ENCODE results near the gene CHRD. TPM values are rescaled to one million over a fixed set of nuclear protein-coding genes. Genes with fewer than 3 reads are reported as not detected.
"Not testable (repeated sequence)": the region's sequence is repeated elsewhere in the genome, so short reads cannot be mapped to it uniquely, and the experiment has no call there.

The CHRD gene
- polyA plus RNA-seq, 4 donors = 12.4 to 17.2 (median 14.5) TPM

DNA sequence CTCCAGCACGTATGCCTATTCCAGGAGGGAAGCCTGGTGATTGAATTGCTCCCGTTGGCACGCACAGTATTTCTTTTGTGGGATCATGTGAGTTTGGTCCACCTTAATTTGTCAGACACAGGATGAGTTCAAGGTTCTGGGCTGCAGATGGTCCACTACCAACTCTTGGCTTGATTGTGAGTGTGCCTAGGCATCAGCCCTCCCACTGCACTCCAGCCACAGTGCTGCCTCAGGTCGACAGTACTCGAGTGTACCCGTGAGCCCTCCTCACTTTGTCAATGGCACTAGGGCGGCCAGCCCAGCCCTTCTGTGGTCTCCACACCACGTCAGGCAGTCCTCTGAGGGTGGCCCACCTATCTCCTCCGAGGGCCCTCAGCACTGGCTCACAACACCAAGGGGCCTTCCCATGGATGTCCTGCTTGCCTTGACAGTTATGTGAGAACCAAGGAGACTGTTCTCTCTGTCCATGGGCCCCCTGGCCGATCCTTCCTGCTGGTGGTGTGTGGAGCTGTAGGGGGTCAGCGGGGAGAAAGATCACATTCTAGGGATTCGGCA is 30.2 kb downstream of the CHRD start:
- DNase-seq (ENCODE audit: low read depth in 4 of 4, low spot score in 3 of 4) = no peak

DNA sequence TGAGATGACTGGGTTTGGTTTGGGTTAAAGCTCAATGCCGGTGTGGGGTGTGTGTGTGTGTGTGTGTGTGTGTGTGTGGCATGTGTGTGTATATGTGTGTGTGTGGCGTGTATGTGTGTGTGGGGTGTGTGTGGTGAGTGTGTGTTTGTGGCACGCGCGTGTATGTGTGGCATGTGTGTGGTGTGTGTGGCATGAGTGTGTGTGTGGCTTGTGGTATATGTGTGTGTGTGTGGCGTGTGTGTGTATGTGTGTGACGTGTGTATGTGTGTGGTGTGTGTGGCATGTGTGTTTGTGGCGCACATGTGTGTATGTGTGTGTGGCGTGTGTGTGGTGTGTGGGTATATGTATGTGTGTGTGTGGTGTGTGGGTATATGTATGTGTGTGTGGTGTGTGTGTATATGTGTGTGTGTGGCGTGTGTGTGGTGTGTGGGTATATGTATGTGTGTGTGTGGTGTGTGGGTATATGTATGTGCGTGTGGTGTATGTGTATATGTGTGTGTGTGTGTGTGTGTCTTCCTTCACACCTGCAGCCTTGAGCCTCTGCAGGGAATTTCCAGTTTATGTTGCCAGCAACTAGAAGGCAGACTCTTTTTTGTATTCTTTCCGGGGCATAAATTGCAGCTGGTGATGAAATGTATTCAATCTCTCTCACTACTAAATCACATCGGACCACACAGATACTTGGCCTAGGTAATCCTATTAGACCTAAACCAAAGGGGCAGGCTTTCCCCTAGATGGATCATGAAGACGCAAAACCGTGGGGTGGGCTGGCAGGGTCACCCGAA is 34.8 kb downstream of the CHRD start:
- DNase-seq (ENCODE audit: low read depth in 4 of 4, low spot score in 3 of 4) = no peak

DNA sequence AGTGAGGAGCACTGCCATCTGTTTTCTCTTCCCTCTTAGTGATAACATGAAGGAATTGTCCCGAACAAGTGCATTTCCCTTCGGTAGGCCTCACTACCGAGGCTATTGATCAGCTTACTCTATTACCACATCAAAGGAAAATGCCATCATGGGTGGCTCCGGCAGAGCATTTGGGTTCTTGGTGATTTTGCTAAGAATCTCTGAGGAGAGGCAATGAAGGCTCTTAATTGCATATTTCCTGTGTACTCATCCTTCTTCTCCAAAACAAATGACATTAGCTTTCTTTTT is 35.3 kb downstream of the CHRD start:
- no peak for DNase-seq (ENCODE audit: low read depth in 4 of 4, low spot score in 3 of 4)

DNA sequence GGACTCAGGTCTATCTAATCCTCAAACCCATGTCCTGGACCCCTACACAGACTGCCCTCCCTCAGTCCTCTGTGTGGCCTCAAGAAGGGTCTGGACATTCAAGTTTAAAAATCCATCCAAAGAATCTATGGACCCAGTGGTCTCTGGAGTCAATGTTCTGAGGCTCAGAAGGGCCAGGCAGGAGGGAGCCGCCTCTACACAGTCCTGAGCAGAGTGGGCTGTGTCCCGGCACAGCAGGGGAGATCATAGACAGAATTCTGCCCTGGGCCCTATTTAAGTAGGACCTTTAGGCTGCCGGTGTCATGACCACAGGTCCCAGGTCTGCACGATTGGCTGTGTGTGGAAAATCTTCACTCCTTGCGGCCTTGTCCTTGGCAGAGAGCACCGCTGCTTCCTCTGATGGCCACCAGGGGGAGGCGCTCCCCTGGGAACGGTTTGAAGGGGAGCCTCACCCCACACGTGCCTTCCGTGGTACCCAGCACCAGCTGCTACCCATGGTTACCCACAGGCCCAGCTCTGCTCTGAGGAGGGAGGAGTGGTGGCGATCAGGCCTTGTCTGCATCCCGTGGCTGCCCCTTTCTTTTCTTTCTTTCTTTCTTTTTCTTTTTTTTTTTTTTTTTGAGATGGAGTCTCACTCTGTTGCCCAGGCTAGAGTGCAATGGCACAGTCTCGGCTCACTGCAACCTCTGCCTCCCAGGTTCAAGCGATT is 37.9 kb downstream of the CHRD start:
- peak in 3 of 4 donors; percentile 16 to 22 (median 17) for DNase-seq (ENCODE audit: low read depth in 4 of 4, low spot score in 3 of 4)

DNA sequence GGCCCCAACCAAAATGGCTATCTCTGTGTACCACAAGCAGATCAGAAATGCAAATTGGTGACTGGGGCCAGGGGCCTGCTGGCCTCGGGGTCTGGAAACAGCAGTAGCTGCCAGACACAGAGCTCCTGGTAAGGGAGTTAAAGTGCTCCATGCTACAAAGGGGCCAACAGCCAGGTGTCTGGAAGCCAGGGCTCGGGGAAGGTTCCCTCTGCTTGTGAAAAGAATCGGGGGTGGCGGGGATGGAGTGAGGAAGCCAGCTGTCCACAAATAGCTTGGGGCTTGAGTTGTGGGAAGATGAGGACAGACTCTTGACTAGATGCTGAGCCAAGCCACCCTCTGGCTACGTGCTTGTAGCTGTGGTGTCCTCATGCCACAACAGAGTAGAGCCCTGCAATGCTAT is 39.3 kb downstream of the CHRD start:
- no peak for DNase-seq (ENCODE audit: low read depth in 4 of 4, low spot score in 3 of 4)

DNA sequence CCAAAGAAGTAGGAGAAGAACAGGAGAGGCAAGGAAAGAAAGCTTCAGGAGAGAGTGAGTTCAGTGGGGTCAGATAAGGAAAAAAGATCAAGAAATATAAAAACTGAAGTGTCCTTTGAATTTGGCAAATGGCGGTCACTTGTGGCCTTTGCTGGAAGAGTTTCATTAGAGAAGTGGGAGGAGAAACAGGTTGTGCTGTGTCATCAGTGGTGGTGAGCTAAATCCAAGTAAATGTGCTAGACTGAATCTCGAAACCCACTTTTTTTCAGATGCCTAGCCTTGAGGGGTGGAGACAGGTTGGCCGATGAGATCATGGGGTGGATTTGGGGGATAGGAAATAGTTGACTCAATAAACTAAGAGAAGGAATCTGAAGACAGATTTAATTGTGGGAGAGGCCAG is 43.7 kb downstream of the CHRD start:
- DNase-seq (ENCODE audit: low read depth in 4 of 4, low spot score in 3 of 4) = no peak

DNA sequence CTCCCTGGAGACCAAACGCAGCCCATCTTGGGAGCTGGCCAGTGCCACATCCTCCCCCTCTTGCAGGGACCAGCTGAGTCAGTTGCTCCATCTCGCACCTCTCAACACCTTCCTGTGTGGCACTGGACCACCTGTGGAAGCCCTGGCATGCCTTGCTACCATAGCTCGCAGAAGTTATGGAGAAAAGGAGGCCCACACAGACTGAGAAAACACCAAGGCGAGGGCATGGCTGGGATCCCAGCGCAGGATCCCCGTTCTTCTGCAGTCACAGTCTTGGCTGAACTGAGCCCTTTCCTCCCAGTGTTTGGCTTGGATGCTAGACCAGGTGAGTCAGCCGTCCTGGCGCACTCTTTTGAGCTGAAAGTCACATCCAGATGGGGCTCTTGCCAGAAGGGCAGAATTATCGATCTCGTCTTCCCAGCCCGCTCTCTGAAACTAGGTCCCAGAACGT is 46.9 kb downstream of the CHRD start:
- DNase-seq (ENCODE audit: low read depth in 4 of 4, low spot score in 3 of 4) = no peak

DNA sequence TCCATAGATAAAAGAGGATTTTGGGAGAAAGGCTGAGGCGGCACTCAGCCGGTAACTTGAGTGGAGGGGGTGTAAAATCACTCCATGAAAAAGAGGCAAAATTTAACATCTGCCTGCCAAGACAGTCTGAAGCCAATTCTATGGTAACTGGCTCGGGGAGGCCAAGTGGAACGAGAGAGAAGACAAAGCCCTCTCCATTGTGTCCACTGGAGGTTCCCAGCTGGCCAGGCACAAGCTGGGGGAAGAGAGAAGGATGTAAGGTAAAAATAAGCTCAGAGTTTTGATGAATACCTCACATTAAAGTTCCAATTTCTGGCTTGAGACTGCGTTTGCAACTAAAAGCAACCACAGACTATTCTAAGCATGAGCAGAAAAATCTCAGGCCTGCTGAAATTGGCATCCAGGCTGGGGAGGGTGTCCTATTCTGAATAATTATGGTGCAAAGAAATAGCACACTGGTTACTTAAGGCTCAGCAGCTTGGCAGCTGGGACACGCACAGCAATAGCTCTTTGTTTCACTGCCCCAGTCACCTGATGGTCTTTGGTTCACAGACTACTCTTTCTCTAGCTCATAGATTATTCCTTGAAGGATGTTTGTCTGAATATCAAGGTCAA is 48.8 kb downstream of the CHRD start:
- no peak for DNase-seq (ENCODE audit: low read depth in 4 of 4, low spot score in 3 of 4)

DNA sequence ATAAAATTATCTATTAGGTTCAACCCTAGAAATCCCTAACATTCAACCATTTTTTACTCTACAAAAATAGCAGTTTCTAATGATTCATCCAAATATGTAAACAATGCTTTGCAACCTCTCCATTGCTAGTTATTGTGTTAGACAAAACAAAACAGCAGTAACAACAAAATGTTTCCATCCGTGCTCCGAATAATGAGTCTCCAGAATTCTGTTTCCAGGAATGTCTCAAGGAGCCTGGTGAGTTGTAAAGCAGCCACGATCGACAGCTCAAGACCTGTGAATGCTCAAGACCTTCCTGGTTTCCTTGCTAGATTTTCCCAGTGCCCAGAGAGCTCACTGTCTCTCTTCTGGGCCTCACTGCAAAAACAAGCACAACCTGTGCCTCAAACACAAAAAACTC is 49.9 kb downstream of the CHRD start:
- DNase-seq (ENCODE audit: low read depth in 4 of 4, low spot score in 3 of 4) = no peak

DNA sequence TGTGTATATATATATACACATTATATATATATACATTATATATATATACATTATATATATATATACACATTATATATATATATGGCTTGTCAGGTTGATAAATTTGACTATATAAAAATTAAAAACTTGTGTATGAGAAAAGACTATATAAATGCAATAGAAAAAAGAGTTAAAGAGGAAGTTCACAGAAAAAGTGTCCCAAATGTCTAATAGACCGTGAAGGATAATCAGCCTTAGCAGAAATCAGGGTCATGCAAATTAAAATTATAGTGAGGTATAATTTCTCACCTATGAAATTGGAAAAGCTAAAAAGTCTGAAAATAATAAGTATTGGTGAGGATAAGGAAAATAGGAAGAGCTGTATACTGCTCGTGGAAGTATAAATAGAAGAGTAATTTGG is 51.1 kb downstream of the CHRD start:
- no peak for DNase-seq (ENCODE audit: low read depth in 4 of 4, low spot score in 3 of 4)

DNA sequence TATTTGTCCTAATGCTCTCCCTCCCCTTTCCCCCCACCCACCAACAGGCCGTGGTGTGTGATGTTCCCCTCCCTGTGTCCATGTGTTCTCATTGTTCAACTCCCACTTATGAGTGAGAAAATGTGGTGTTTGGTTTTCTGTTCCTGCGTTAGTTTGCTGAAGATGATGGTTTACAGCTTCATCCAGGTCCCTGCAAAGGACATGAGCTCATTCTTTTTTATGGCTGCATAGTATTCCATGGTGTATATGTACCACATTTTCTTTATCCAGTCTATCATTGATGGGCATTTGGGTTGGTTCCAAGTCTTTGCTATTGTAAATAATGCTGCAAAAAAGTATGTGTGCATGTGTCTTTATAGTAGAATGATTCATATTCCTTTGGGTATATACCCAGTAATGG is 53.3 kb downstream of the CHRD start:
- not testable (repeated sequence) for DNase-seq (ENCODE audit: low read depth in 4 of 4, low spot score in 3 of 4)

DNA sequence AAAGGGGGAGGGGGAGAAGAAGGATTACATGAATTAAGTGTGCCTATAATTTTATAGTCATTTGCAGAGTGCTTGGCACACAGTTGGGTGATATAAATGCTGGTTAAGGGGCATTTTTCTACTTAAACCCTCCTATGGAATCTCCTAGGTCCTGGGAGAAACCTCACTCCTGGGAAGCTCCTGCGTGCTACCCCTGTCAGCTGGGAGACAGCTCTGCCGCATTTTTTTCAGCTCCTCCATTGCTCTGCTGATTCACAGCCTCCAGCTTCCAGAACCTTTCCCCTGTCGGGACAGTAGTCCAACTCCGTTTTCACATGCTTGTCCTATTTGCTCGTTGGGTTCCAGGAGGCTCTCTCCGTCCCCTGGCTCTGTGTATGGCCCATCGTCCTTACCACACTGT is 59.2 kb downstream of the CHRD start:
- no peak for DNase-seq (ENCODE audit: low read depth in 4 of 4, low spot score in 3 of 4)

Other genes starting within 250 kb of the CHRD start
- 10 to 100 TPM; 36.0 to 57.9 (median 48.4) TPM for gene EIF2B5, start 244.7 kb upstream of the CHRD start, polyA plus RNA-seq (ENCODE audit: insufficient read length in 4 of 4)
- 10 to 100 TPM; 61.4 to 91.9 (median 81.3) TPM for gene DVL3, start 224.7 kb upstream of the CHRD start, polyA plus RNA-seq (ENCODE audit: insufficient read length in 4 of 4)
- gene AP2M1, start 205.2 kb upstream of the CHRD start, polyA plus RNA-seq (ENCODE audit: insufficient read length in 4 of 4) = 100 to 1,000 TPM; 262 to 377 (median 336) TPM
- gene ABCF3, start 193.9 kb upstream of the CHRD start, polyA plus RNA-seq (ENCODE audit: insufficient read length in 4 of 4) = 10 to 100 TPM; 48.8 to 77.4 (median 59.0) TPM
- 1 to 10 TPM in 3 of 4 donors, under 1 TPM in 1; 0.29 to 2.3 (median 1.6) TPM for gene VWA5B2, start 150.5 kb upstream of the CHRD start, polyA plus RNA-seq (ENCODE audit: insufficient read length in 4 of 4)
- gene ALG3, start 131.1 kb upstream of the CHRD start, polyA plus RNA-seq (ENCODE audit: insufficient read length in 4 of 4) = 10 to 100 TPM; 23.6 to 39.8 (median 32.5) TPM
- gene EEF1AKMT4, start 130.4 kb upstream of the CHRD start, polyA plus RNA-seq (ENCODE audit: insufficient read length in 4 of 4) = 1 to 10 TPM; 1.9 to 3.4 (median 2.5) TPM
- under 1 TPM; 0.14 to 0.48 (median 0.20) TPM for gene CAMK2N2, start 118.5 kb upstream of the CHRD start, polyA plus RNA-seq (ENCODE audit: insufficient read length in 4 of 4)
- not detected for gene ECE2, start 104.0 kb upstream of the CHRD start, polyA plus RNA-seq (ENCODE audit: insufficient read length in 4 of 4)
- gene PSMD2, start 80.8 kb upstream of the CHRD start, polyA plus RNA-seq (ENCODE audit: insufficient read length in 4 of 4) = 100 to 1,000 TPM; 159 to 216 (median 201) TPM
- 100 to 1,000 TPM; 142 to 203 (median 171) TPM for gene EIF4G1, start 65.4 kb upstream of the CHRD start, polyA plus RNA-seq (ENCODE audit: insufficient read length in 4 of 4)
- 10 to 100 TPM in 3 of 4 donors, 1 to 10 TPM in 1; 9.7 to 13.4 (median 12.2) TPM for gene FAM131A, start 42.5 kb upstream of the CHRD start, polyA plus RNA-seq (ENCODE audit: insufficient read length in 4 of 4)
- 10 to 100 TPM in 2 of 4 donors, 1 to 10 TPM in 2; 7.9 to 15.4 (median 9.6) TPM for gene CLCN2, start 18.4 kb upstream of the CHRD start, polyA plus RNA-seq (ENCODE audit: insufficient read length in 4 of 4)
- gene POLR2H, start 18.3 kb upstream of the CHRD start, polyA plus RNA-seq (ENCODE audit: insufficient read length in 4 of 4) = 100 to 1,000 TPM in 2 of 4 donors, 10 to 100 TPM in 2; 57.9 to 114 (median 92.8) TPM
- 1 to 10 TPM; 1.6 to 2.5 (median 2.1) TPM for gene THPO, start 1.8 kb upstream of the CHRD start, polyA plus RNA-seq (ENCODE audit: insufficient read length in 4 of 4)
- gene EPHB3, start 181.7 kb downstream of the CHRD start, polyA plus RNA-seq (ENCODE audit: insufficient read length in 4 of 4) = 10 to 100 TPM; 24.2 to 40.6 (median 32.7) TPM